WTC11 (cell line): ENCODE data around the gene LRRC7. TPM values are rescaled to one million over a fixed set of nuclear protein-coding genes. Genes with fewer than 3 reads are reported as not detected.

Experiments
- ATAC-seq: fragments of 200-7000 bp; cut with Tn5 transposase; 2 replicates; pipeline ENCODE4 v1.10.0; 2021; ENCODE audit warnings: mild to moderate bottlenecking, moderate library complexity
- CTCF ChIA-PET: fragments of 300-600 bp; sonication (Branson Sonifier 250); formaldehyde crosslinking; loops from one replicate; lab custom pipeline; 2021; ENCODE audit warnings: antibody characterized with exemption; lab: Charles Lee
- POLR2A ChIA-PET: fragments of 350-600 bp; sonication (Branson Sonifier 250); formaldehyde crosslinking; loops from one replicate; lab custom pipeline; 2021; ENCODE audit warnings: antibody characterized with exemption; lab: Charles Lee
- DNase-seq: peaks from one replicate; pipeline ENCODE4 v3.0.0; 2021; ENCODE audit warnings: low spot score
- H3K27ac Mint-ChIP-seq: 2 replicates; pipeline ENCODE4 v1.8.0; 2021; ENCODE audit warnings: mixed read lengths
- H3K27me3 Mint-ChIP-seq: 2 replicates; pipeline ENCODE4 v1.8.0; 2021; ENCODE audit warnings: low read depth, mild to moderate bottlenecking, moderate library complexity, mixed read lengths
- H3K36me3 Mint-ChIP-seq: 2 replicates; pipeline ENCODE4 v1.8.0; 2021; ENCODE audit warnings: mixed read lengths
- H3K4me1 Mint-ChIP-seq: 2 replicates; pipeline ENCODE4 v1.8.0; 2022; ENCODE audit warnings: mixed read lengths
- H3K4me3 Mint-ChIP-seq: 2 replicates; pipeline ENCODE4 v1.8.0; 2021; ENCODE audit warnings: mild to moderate bottlenecking, moderate library complexity, mixed read lengths
- H3K9me3 Mint-ChIP-seq: 2 replicates; pipeline ENCODE4 v1.8.0; 2021; ENCODE audit warnings: mixed read lengths
- AR ChIP-seq: fragments of 250-450 bp; sonication (Bioruptor Pico); IDR thresholded peaks from 2 replicates; pipeline ENCODE4 v1.9.0; 2021; ENCODE audit warnings: mild to moderate bottlenecking
- ATF3 ChIP-seq: sonication (generic); formaldehyde crosslinking; conservative IDR thresholded peaks from 2 replicates; pipeline ENCODE4 v1.8.1; 2022; ENCODE audit warnings: mild to moderate bottlenecking, missing genetic modification reagents
- CTCF ChIP-seq: fragments of 200-600 bp; IDR thresholded peaks from 2 replicates; pipeline ENCODE4 v1.8.0; 2022; ENCODE audit warnings: antibody characterized with exemption
- ERG ChIP-seq: fragments of 250-450 bp; sonication (Bioruptor Pico); IDR thresholded peaks from 2 replicates; pipeline ENCODE4 v1.8.0; 2021; ENCODE audit warnings: mild to moderate bottlenecking
- ETV6 ChIP-seq: sonication (generic); formaldehyde crosslinking; IDR thresholded peaks from 2 replicates; pipeline ENCODE4 v1.8.1; 2022; ENCODE audit warnings: mild to moderate bottlenecking, missing genetic modification reagents
- FOXK1 ChIP-seq: sonication (generic); formaldehyde crosslinking; IDR thresholded peaks from 2 replicates; pipeline ENCODE4 v1.8.0; 2022; ENCODE audit warnings: mild to moderate bottlenecking, moderate library complexity, missing genetic modification reagents
- HMGA2 ChIP-seq: fragments of 250-450 bp; sonication (Bioruptor Pico); IDR thresholded peaks from 2 replicates; pipeline ENCODE4 v1.4.0; 2021; ENCODE audit warnings: mild to moderate bottlenecking, moderate library complexity
- NR2C2 ChIP-seq: sonication (generic); formaldehyde crosslinking; IDR thresholded peaks from 2 replicates; pipeline ENCODE4 v1.8.0; 2022; ENCODE audit warnings: mild to moderate bottlenecking, missing genetic modification reagents
- PRRX2 ChIP-seq: fragments of 250-450 bp; sonication (Bioruptor Pico); IDR thresholded peaks from 2 replicates; pipeline ENCODE4 v1.8.0; 2021; ENCODE audit warnings: mild to moderate bottlenecking
- SOX15 ChIP-seq: fragments of 250-450 bp; sonication (Bioruptor Pico); IDR thresholded peaks from 2 replicates; pipeline ENCODE4 v1.9.0; 2021; ENCODE audit warnings: mild to moderate bottlenecking
- SP1 ChIP-seq: sonication (generic); formaldehyde crosslinking; conservative IDR thresholded peaks from 2 replicates; pipeline ENCODE4 v1.8.1; 2022; ENCODE audit warnings: missing genetic modification reagents
- TCF7 ChIP-seq: sonication (generic); formaldehyde crosslinking; IDR thresholded peaks from 2 replicates; pipeline ENCODE4 v1.8.0; 2022; ENCODE audit warnings: mild to moderate bottlenecking, low read depth, missing genetic modification reagents, moderate library complexity
- ZBTB21 ChIP-seq: sonication (generic); formaldehyde crosslinking; IDR thresholded peaks from 2 replicates; pipeline ENCODE4 v1.8.1; 2023; ENCODE audit warnings: mild to moderate bottlenecking, missing genetic modification reagents, borderline replicate concordance
- ZNF263 ChIP-seq: sonication (generic); formaldehyde crosslinking; IDR thresholded peaks from 2 replicates; pipeline ENCODE4 v1.8.1; 2022; ENCODE audit warnings: low read depth, mild to moderate bottlenecking, moderate library complexity, missing genetic modification reagents
- ZNF416 ChIP-seq: fragments of 250-450 bp; sonication (Bioruptor Pico); IDR thresholded peaks from 2 replicates; pipeline ENCODE4 v1.9.0; 2021; ENCODE audit warnings: mild to moderate bottlenecking, inconsistent platforms
- ZNF423 ChIP-seq: fragments of 250-450 bp; sonication (Bioruptor Pico); IDR thresholded peaks from 2 replicates; pipeline ENCODE4 v2.1.2; 2022; ENCODE audit warnings: mild to moderate bottlenecking, moderate library complexity
- total RNA-seq: library from RNA; stranded (reverse); gene quantifications from 3 replicates; pipeline ENCODE4 v1.2.3, GENCODE V29; 2021

The LRRC7 gene
- total RNA-seq, 1 experiment from 2014 or later, result not detected

GRCh38 chr1:69540052-69540451 lies 27.7 kb upstream of the LRRC7 start (continued):
- TF ChIP-seq SOX15 (CRISPR knock-in tag) (no peak), FOXK1 (CRISPR knock-in tag) (no peak)

GRCh38 chr1:69551476-69552324 lies 16.0 kb upstream of the LRRC7 start:
- ChIA-PET POLR2A (no interaction called here), CTCF (no interaction called here)
- no peak overlapping the region for H3K27ac Mint-ChIP-seq
- H3K9me3 Mint-ChIP-seq, result no peaks in the 10 kb centered on the region
- no peaks in the 10 kb centered on the region for H3K4me1 Mint-ChIP-seq
- H3K4me3 Mint-ChIP-seq, result no peak overlapping the region
- no peak for TF ChIP-seq AR
- TF ChIP-seq PRRX2, result no peak
- no peak for TF ChIP-seq ZNF416
- TF ChIP-seq ATF3 (CRISPR knock-in tag), result no peak
- TF ChIP-seq ZNF263, result no peak
- no peak for TF ChIP-seq HMGA2 (CRISPR knock-in tag)
- TF ChIP-seq ZNF423 (CRISPR knock-in tag), result no peak
- TF ChIP-seq NR2C2, result no peak
- no peak for TF ChIP-seq TCF7 (CRISPR knock-in tag)
- TF ChIP-seq CTCF, result no peak
- no peak for TF ChIP-seq ETV6 (CRISPR knock-in tag)
- no peak for ATAC-seq
- no peaks in the 10 kb centered on the region for H3K27me3 Mint-ChIP-seq
- no peaks in the 10 kb centered on the region for H3K36me3 Mint-ChIP-seq
- DNase-seq, result no peak

GRCh38 chr1:69553726-69554125 lies 14.0 kb upstream of the LRRC7 start:
- CTCF ChIA-PET, result no interaction called here
- ATAC-seq, result no peak
- H3K9me3 Mint-ChIP-seq, result no peaks in the 10 kb centered on the region

More at GRCh38 chr1:69553726-69554125, 14.0 kb upstream of the LRRC7 start:
- DNase-seq, result no peak
- H3K4me1 Mint-ChIP-seq, result no peaks in the 10 kb centered on the region
- peaks cover 5% of the 10 kb centered on the region; the same call in 1 of the 2 replicates for H3K27me3 Mint-ChIP-seq
- POLR2A ChIA-PET, result no interaction called here
- H3K27ac Mint-ChIP-seq, result no peak overlapping the region
- H3K36me3 Mint-ChIP-seq, result no peaks in the 10 kb centered on the region
- H3K4me3 Mint-ChIP-seq, result no peak overlapping the region
- TF ChIP-seq ERG (CRISPR knock-in tag), result no peak
- TF ChIP-seq SP1 (CRISPR knock-in tag), result no peak
- TF ChIP-seq ZBTB21, result no peak
